ENCODE data around the gene GNAI2. TPM values are rescaled to one million over a fixed set of nuclear protein-coding genes. Genes with fewer than 3 reads are reported as not detected.

GNAI2 gene
- total and polyA plus RNA-seq, 2 donors (not counting 3 experiments of a cell fraction or from before 2014, with no cell fraction given), result 767 to 1,875 TPM

- Histone ChIP-seq H4K20me1 (replicated peaks; ENCODE audit: control insufficient read depth, extremely low read depth, insufficient read depth, low read length) (no peaks in the 10 kb centered on the region), H3K9me3 (replicated peaks; ENCODE audit: control insufficient read depth, insufficient read depth, low read length) (no peaks in the 10 kb centered on the region), H3K27ac (ENCODE audit: insufficient read depth, low read depth, low read length) (peak overlapping the region; percentile 60), H3K4me2 (ENCODE audit: insufficient read depth, low read length) (peak overlapping the region; percentile 93), H3K9me1 (replicated peaks; ENCODE audit: control insufficient read depth, extremely low read depth, insufficient read depth, low read length) (no peaks in the 10 kb centered on the region), H3K79me2 (ENCODE audit: control insufficient read depth, insufficient read depth, low read length) (peaks cover 62% of the 10 kb centered on the region), H3K27me3 (ENCODE audit: control insufficient read depth in 2 of 2, insufficient read depth in 2 of 2, low read length in 2 of 2) (no peaks in the 10 kb centered on the region), H3K4me1 (ENCODE audit: control insufficient read depth, extremely low read depth, insufficient read depth, low read length) (peaks cover 39% of the 10 kb centered on the region), H3K9ac (replicated peaks; ENCODE audit: extremely low read depth, insufficient read depth, low read length) (peak overlapping the region; percentile 91), H2AFZ (ENCODE audit: low read depth, low read length) (no peak overlapping the region), H3K36me3 (ENCODE audit: control insufficient read depth in 2 of 2, extremely low read depth in 1 of 2, insufficient read depth in 2 of 2, low read length in 2 of 2) (peaks cover 2 to 10% of the 10 kb centered on the region in 2 experiments), H3K4me3 (replicated peaks in 1 of 3; ENCODE audit: insufficient read depth in 1 of 3, low read depth in 1 of 3, low read length in 3 of 3) (peak overlapping the region; percentile 80 to 88 (median 81))
- FAIRE-seq (peak; percentile 90), DNase-seq (ENCODE audit: low read depth, low spot score) (peak; percentile 32)
- BruUV-seq (replicated peaks), result no TSS peak
- intact Hi-C loops (cut with micrococcal nuclease), result loop anchor here (5.0 kb wide), 1 partner anchor 80 kb away; the partner anchor contains the start of gene SEMA3F
- POLR2A ChIA-PET, result interaction anchor here (1.8 kb wide), 1 partner anchor 10 kb away, joined by 14 read pairs; no protein-coding TSS in a partner anchor
- dilution Hi-C loops (cut with MboI; ENCODE audit: extremely low pct_ligation_motif_present, low sequenced_read_pairs), result no loop called here
- TF ChIP-seq FOS (IDR thresholded peaks at IDR 0.05; ENCODE audit: borderline replicate concordance, insufficient read depth, low read length), result no peak
- no peak for TF ChIP-seq EZH2 (IDR thresholded peaks at IDR 0.05; ENCODE audit: borderline replicate concordance, low read depth, low read length, severe bottlenecking)
- TF ChIP-seq POLR2A (IDR thresholded peaks at IDR 0.05; ENCODE audit: low read depth, low read length), result no peak
- TF ChIP-seq POLR2AphosphoS5 (IDR thresholded peaks at IDR 0.05; ENCODE audit: insufficient read depth, low read depth, low read length), result no peak
- no peak for TF ChIP-seq MAX (IDR thresholded peaks at IDR 0.05; ENCODE audit: insufficient read depth, insufficient read length)
- TF ChIP-seq JUN (IDR thresholded peaks at IDR 0.05; ENCODE audit: borderline replicate concordance, insufficient read depth, insufficient read length, low read depth), result no peak
- TF ChIP-seq GATA2 (IDR thresholded peaks at IDR 0.05; ENCODE audit: insufficient read depth, insufficient read length, low read depth, low read length), result no peak
- TF ChIP-seq MYC (IDR thresholded peaks at IDR 0.05; ENCODE audit: low read depth, low read length), result no peak
- TF ChIP-seq CTCF (IDR thresholded peaks at IDR 0.05; ENCODE audit: extremely low read depth in 1 of 2, insufficient read depth in 1 of 2, low read depth in 1 of 2, low read length in 2 of 2), result no peak
- CTCF ChIA-PET, result interaction anchor here (0.6 to 2.4 kb wide), 2 partner anchors 10 to 69 kb away, joined by 4 to 17 read pairs; no protein-coding TSS in a partner anchor
These were observed 1.2 kb downstream of the GNAI2 start for GRCh38 chr3:50237133-50237651.

All from endothelial cell of umbilical vein (primary cell).